Stimulated activated CD4-positive, alpha-beta T cell treated with anti-CD3 and anti-CD28 coated beads, Interleukin-2, amount 100 ng/mL, for 4 hours (primary cell): ENCODE results near the gene STK16.
"Not testable (repeated sequence)": the region's sequence is repeated elsewhere in the genome, so short reads cannot be mapped to it uniquely, and the experiment has no call there.

Experiments
- DNase-seq: peaks from one replicate; pipeline ENCODE4 v3.0.0-alpha.2; 2020; ENCODE audit warnings: low read depth

The STK16 gene, protein sequence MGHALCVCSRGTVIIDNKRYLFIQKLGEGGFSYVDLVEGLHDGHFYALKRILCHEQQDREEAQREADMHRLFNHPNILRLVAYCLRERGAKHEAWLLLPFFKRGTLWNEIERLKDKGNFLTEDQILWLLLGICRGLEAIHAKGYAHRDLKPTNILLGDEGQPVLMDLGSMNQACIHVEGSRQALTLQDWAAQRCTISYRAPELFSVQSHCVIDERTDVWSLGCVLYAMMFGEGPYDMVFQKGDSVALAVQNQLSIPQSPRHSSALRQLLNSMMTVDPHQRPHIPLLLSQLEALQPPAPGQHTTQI

DNA sequence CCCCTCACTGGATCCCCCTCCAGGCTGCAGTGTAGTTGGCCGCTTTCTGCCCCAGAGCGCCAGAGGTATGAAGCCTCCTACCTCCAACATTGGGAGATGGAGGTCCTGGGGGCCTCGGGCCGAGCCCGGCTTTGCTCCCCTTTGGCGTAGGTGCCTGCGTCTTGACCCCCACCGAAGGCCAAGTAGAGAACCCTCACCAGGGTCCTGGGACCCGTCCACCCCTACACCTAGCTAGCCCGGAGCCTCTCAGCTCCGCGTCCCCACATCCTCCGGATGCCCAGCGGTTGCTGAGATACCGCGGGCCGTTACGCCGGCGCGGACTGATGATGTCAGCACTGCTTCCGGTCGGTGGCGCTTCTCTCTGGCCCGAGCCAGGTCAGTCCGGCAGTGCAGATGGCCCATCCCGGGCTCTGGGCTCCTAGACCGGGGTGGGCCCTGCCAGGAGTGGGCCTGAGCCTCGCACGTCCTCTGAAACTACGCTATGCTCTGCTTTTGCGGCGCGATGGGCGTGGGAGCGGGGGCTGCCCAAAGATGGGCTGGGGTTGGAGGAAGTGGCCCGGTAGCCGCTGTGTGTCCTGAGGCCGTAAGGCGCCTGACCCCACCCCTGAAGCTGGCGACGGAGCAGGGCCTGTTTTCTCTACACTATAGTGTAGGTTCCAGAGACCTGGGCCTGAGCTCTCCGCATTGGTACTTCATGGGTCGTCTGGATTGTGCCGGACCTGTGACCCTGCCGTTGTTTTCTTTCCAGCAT lies at the start of gene STK16, which contains the start of gene GLB1L:
Gene STK16, plus strand, starts transcription at position 332 of the 751 bp plus-strand sequence. CDS start 521 bp downstream, outside the sequence.
Gene GLB1L, minus strand, starts transcription at position 297 of the 751 bp plus-strand sequence. CDS start 1,871 bp downstream, outside the sequence.
- peak; percentile 76 for DNase-seq

DNA sequence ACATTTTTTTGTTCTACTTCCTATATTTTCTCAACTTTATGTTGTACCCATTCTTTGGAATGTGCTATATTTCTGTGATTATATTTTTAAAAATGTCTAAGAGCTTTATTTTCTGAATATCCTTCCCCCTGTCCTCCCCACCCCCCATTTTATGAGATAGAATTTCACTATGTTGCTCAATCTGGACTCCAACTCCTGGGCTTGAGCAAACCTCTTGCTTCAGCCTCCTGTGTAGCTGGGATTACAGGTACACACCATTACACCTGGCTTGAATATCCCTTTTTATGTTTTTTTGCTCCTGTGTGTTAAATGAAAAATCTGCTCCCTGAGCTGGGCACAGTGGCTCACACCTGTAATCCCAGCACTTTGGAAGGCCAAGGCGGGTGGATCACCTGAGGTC lies 47.9 kb upstream of the STK16 start:
- no peak for DNase-seq

DNA sequence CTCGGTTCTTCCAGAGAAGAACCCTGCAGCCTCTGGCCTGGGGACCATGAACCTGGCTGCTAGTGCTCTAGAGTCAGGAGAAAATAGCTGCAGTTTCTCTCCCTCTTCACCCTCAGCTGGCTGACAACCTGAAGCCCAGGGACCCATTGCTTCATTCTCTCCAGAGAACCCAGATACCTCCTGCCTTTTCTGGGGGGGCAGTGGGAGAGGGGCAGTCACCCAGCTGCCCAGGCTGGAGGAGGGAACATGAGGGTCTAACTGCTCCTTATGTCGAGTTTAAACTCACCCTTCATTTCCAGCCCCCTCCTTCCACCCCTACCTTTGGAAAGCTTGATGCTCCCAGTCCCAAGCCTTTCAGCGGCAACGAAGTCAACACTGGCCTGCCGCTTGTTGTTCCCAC lies 46.3 kb upstream of the STK16 start:
- no peak for DNase-seq

DNA sequence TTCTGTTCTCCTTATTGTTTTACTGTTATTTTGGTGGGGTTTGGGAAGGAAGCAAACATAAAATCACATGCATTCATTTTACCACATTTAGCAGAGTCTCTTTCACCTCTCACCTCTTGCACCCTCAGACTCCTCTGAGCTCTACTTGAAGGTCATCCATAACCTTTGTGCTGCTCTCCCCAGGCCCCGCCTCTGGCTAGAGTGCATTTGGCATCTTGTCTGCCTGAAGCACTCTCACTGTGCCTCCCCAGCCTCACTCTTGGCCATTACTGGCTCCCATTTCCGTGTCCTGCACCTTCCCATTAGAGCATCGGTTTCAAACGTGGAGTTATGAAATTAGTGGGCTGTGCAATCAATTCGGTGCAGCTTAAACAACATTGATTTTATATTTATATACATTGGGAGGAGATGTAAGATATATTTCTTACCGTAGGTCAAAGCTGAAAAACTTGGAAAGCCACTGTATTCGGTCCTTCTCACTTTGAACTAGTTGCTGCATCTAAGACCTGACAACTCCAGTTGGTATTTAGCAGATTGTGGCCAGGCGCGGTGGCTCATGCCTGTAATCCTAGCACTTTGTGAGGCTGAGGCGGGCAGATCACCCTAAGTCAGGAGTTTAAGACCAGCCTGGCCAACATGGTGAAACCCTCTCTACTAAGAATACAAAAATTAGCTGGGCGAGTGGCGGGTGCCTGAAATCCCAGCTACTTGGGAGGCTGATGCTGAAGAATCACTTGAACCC lies 45.6 kb upstream of the STK16 start:
- no peak for DNase-seq

DNA sequence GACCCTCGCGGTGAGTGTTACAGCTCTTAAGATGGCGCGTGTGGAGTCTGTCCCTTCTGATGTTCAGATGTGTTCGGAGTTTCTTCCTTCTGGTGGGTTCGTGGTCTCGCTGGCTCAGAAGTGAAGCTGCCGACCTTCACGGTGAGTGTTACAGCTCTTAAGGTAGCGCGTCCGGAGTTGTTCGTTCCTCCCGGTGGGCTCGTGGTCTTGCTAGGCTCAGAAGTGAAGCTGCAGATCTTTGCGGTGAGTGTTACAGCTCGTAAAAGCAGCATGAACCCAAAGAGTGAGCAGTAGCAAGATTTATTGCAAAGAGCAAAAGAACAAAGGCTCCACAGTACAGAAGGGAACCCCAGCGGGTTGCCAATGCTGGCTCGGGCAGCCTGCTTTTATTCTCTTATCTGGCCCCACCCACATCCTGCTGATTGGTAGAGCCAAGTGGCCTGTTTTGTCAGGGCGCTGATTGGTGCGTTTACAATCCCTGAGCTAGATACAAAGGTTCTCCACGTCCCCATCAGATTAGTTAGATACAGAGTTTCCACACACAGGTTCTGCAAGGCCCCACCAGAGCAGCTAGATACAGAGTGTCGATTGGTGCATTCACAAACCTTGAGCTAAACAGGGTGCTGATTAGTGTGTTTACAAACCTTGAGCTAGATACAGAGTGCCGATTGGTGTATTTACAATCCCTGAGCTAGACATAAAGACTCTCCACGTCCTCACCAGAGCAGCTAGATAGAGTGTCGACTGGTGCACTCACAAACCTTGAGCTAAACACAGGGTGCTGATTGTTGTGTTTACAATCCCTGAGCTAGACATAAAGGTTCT lies 44.6 kb upstream of the STK16 start:
- DNase-seq: not testable (repeated sequence)

DNA sequence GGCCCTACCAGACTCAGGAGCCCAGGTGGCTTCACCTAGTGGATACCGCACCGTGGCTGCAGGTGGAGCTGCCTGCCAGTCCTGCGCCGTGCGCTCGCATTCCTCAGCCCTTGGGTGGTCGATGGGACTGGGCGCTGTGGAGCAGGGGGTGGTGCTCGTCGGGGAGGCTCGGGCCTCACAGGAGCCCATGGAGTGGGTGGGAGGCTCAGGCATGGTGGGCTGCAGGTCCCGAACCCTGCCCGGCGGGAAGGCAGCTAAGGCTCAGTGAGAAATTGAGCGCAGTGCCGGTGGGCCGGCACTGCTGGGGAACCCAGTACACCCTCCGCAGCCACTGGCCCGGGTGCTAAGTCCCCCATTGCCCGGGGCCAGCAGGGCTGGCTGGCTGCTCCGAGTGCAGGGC lies 43.9 kb upstream of the STK16 start:
- DNase-seq: not testable (repeated sequence)

DNA sequence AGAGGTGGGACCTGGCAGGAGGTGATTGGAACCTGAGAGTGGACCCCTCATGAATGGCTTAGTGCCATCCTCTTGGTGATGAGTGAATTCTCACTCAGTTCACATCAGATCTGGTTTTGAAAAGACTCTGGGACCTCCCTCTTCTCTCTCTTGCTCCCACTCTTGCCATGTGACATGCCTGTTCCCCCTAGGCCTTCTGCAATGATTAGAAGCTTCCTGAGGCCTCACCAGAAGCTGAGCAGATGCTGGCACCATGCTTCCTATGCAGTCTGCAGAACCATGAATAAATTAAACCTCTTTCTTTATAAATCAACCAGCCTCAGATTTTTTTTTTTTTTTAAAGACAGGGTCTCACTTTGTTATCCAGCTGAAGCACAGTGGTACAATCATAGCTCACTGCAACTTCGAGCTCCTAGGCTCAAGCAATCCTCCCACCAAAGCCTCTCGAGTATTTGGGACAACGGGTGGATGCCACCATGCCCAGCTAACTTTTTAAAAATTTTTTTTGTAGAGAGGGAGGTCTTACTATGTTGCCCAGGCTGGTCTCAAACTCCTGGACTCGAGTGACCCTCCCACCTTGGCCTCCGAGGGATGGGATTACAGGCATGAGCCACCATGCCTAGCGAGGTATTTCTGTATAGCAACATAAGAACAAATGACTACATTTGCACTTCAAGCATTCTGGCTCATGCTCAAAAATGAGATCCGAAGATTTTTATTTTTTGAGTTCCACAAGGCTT lies 40.7 kb upstream of the STK16 start:
- DNase-seq: no peak

DNA sequence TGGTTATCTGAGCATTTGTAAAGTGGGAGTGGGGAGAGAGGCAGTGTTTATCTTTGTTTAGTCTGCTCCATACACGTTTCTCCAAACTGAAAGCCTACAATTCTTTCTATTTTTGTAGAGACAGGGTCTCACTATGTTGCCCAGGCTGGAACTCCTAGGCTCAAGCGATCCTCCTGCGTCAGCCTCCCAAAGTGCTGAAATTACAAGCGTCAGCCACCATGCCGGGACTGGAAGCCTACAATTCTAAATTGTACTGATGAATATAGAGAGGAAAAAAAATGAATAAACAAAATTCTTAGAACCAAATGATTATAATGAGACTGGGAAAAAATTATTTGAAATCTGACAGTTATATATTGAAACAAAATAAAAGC lies 40.1 kb upstream of the STK16 start:
- DNase-seq: no peak

DNA sequence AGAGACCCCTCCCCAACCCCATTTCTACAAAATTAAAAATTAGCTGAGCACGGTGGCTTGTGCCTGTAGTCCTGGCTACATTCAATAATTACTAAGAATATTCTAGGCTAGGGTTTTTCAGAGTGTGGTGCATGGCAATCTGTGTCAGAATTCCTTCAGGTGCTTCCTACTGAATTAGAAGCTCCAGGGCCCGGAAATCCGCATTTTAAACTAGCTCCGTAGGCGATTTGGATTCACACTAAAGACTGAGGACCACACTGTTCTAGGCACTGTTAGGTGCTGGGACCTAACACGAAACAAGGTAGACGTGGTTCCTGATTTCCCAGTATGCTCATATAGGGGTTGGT lies 39.3 kb upstream of the STK16 start:
- DNase-seq: no peak

DNA sequence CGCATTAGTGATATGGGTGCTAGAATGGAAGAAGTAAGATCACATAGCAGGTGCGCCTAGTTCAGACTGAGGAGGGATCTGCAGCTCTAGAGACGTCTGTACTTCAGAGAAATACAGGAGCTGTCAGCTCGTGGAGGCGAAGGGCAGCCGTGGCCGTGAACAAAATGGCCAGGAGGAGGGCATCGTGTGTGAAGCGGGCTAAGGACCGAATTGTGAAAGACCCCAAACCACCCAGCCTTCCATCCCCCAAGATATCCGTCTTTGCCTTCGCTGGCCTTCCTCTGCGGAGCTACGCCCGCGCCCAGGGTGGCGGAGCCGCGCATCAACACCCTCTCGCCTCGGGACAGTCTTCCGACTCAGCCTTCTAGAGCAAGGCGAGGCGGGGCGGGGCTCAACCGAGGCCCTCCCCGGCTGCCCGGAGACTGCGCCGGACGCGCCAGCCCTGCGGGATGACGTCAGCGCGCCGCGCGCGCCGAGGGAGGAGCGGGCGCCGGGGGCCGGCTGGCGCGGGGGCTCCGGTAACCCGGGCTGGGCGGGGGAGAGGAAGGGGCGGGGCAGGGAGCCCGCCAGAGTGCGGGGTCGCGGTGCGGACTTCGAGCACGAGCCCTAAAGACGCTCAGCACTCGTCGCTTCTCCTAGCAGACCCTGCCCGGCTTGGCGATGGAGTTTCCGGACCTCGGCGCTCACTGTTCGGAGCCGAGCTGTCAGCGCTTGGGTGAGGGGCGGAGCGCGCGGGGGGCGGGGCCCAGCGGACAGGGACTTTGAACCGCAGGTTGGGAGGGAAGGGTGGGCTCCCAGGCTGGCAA lies 38.7 kb upstream of the STK16 start, which contains the start of gene ZFAND2B:
Gene ZFAND2B, plus strand, starts transcription at position 455 of the 806 bp plus-strand sequence. Its CDS starts 206 bp downstream, at position 661.
- DNase-seq: peak; percentile 92

DNA sequence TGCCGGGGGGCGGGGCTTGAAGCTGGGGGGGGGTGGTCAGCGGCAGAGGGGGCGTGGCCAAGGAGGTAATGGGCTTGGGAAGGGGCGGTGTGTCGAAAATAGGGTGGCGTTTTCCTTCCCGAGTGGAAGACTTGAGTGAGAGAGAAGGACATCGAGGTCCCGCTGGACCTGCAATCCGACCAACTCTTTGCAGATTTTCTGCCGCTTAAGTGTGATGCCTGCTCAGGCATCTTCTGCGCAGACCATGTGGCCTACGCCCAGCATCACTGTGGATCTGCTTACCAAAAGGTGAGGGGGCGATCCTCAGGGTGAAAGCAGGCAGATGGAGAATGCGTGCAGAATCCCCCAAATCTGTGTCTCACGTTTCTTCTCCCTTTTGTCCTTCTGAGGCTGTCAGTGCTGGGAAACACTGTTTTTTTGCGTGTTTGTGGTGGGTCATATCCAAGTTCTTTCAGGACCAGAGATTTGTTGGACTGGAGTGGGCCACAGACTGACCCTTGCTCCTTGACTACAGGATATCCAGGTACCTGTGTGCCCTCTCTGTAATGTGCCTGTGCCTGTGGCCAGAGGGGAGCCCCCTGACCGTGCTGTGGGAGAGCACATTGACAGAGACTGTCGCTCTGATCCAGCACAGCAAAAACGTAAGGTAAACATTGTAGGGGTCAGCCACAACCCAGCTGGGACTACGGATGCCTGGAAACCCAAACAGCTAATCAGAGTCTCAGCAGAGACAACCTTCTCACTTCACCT lies 38.0 kb upstream of the STK16 start:
- DNase-seq: no peak

DNA sequence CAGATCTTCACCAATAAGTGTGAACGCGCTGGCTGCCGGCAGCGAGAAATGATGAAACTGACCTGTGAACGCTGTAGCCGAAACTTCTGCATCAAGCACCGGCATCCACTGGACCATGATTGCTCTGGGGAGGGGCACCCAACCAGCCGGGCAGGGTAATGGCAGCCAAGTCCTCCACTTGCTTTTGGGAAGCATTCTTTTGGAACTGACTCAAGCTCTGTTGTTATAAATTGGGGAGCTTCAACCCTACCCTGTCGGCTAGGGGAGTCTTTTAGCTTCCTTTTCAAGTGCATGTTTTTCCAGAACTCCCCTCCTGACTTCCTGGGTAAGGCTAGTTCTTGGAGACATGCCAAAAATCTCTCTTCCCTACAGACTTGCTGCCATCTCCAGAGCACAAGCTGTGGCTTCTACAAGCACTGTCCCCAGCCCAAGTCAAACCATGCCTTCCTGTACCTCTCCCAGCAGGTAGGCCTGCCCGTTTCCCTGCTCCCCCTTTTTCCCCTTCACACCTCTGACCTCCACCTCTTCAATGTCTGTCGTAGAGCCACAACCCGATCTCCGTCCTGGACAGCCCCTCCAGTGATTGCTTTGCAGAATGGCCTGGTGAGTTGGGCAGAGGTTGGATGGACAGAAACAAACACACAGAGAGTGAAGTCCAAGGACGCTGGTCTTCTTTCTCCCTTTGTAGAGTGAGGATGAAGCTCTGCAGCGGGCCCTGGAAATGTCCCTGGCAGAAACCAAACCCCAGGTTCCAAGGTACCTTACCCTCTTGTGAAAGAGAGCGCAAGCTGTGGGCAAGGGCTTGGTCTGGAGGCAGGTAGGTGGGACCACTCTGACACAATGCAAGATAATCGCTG lies 37.2 kb upstream of the STK16 start:
- DNase-seq: no peak

DNA sequence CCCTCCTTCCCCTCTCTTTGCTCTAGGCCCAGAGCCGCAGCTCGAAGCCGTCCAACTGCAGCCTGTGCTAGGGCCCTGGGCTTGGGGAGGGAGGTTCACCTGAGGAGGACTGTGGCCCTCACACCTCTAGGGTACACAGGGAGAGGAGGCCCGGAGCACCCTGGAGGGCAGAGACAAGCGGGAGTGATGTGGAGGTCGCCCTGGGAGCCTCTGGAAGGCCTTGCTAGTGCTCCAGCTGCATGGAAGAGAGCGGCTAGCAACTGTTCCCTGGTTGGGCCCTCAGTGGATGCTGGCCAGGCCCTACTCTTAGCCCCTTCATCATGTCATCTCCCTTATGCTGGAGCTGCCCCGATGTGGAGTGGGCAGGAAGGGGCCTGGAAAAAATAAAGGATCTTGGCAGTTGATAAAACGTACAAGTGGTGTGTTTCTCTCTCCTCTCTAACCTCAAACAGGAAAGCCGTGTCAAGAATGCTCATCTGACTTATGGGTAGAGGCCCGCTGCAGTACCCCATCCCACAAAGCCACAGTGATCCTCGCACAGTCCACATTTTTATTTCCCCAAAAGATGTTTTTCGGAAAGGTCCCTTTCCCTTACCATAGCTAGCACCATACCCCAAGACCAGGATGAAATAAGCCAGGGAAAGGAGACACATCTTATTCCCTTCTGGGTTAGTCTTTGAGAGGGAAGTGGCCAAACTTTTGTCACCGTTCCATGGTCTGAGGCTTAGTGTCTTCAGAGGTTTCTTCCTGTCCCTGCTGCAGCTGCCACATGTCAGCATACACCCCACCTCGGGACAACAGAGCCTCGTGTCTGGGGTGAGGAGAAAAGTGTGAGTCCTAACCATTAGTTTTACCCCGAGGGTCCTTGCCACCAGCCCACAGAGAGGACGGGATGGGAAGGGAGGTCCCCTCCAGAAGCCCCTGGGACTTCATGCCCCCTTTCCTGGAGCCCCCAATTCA lies 35.8 kb upstream of the STK16 start:
- DNase-seq: no peak

DNA sequence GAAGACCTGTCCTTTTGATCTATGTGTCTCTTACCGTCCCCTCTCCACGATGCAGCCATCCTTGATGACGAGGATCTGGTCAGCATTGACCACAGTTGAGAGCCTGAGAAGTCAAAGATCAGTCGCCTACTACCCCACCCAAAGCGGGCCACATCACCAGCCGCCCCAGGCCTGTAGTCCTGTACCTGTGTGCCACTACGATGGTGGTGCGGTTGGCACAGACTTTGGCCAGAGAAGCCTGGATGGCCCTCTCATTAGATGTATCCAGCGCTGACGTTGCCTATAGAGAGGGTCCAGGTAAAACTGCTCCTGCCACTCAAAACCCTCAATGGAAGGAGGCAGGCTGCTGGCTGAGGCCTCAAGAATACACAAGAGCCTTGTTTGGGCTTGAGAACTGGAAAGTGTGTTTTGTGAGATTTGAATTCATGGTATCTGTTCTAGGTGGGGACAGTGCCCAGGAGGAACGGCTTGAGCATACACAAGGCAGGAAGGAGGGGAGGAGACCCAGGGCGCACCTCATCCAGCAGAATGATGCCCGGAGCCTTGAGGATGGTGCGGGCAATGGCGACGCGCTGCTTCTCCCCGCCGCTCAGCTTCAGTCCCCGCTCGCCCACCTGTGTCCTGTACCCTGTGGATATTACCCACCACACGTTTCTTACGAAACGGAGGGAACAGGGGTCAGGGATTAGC lies 34.9 kb upstream of the STK16 start:
- DNase-seq: no peak

DNA sequence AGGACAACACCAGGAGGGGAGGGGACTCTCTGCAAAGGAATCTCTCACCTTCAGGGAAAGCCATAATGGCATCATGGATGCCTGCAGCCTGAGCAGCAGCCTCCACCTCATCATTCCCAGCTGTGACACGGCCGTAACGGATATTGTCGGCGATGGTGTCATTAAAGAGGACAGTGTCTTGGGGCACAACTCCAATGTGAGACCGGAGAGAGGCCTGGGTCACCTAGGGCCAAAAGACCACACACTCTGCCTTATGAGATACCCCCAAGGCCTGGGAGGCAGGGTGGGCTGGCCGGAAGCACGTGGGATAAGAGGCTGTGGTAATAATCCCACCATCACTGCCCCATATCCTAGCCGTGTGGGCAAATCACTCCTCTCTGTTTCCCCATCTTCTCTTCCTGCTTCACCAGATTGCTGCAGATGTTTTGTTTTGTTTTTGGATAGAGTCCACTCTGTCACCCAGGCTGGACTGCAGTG lies 34.4 kb upstream of the STK16 start:
- no peak for DNase-seq

DNA sequence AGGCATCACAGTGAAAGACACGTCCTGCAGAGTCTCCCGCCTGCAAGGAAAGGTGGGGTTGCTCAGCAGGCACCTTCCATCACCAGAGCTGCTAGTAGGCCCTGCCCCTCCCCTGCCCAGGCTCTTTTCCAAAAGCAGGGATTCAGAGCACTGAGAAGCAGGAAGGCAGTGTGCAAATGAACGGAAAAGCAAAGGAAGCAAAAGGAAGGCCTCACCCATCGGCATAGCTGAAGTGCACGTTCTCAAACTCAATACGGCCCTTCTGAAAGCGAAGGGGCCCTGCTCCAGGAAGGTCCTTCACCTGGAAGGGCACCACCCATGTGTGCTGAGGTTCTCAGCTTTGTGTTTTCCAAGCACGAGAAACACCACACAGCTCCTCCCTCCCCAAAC lies 32.3 kb upstream of the STK16 start:
- no peak for DNase-seq
